HG03469 (cell line): ENCODE measurements around the gene MCCC2.
"Not testable (repeated sequence)": the region's sequence is repeated elsewhere in the genome, so short reads cannot be mapped to it uniquely, and the experiment has no call there.

ENCODE experiments used
- ATAC-seq: cut with Tn5 transposase; IDR thresholded peaks from one replicate; pipeline ENCODE4 v1.9.1; 2021; ENCODE audit warnings: mild to moderate bottlenecking, moderate library complexity, moderate number of reproducible peaks; ENCODE audit not compliant: unreplicated experiment

Gene MCCC2

GRCh38 chr5:71586941-71587765 is at the start of gene MCCC2:
Gene MCCC2 (plus strand): TSS chr5:71587340. CDS start chr5:71587426, 86 bp downstream.
- peak; percentile 95 for ATAC-seq

- ATAC-seq: no peak
Observed at GRCh38 chr5:71537687-71538086, 49.5 kb upstream of the MCCC2 start.

DNA sequence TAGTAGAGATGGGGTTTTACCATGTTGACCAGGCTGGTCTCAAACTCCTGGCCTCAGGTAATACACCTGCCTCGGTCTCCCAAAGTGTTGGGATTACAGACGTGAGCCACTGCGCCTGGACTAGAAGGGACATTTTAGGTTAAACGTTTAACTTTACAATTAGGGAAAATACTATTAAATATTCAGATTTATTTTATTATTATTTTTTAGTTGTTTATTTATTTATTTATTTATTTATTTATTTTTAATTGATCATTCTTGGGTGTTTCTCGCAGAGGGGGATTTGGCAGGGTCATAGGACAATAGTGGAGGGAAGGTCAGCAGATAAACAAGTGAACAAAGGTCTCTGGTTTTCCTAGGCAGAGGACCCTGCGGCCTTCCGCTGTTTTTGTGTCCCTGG is 36.3 kb upstream of the MCCC2 start:
- not testable (repeated sequence) for ATAC-seq

- not testable (repeated sequence) for ATAC-seq
Observed at GRCh38 chr5:71551582-71551981, 35.6 kb upstream of the MCCC2 start.

DNA sequence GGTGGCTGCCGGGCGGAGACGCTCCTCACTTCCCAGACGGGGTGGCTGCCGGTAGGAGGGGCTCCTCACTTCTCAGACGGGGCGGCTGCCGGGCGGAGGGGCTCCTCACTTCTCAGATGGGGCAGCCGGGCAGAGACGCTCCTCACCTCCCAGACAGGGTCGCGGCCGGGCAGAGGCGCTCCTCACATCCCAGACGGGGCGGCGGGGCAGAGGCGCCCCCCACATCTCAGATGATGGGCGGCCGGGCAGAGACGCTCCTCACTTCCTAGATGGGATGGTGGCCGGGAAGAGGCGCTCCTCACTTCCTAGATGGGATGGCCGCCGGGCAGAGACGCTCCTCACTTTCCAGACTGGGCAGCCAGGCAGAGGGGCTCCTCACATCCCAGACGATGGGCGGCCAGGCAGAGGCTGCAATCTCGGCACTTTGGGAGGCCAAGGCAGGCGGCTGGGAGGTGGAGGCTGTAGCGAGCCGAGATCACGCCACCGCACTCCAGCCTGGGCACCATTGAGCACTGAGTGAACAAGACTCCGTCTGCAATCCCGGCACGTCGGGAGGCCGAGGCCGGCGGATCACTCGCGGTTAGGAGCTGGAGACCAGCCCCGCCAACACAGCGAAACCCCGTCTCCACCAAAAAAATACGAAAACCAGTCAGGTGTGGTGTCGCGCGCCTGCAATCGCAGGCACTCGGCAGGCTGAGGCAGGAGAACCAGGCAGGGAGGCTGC is 35.0 kb upstream of the MCCC2 start:
- not testable (repeated sequence) for ATAC-seq

GRCh38 chr5:71563161-71563560 is 24.0 kb upstream of the MCCC2 start:
- ATAC-seq: no peak

DNA sequence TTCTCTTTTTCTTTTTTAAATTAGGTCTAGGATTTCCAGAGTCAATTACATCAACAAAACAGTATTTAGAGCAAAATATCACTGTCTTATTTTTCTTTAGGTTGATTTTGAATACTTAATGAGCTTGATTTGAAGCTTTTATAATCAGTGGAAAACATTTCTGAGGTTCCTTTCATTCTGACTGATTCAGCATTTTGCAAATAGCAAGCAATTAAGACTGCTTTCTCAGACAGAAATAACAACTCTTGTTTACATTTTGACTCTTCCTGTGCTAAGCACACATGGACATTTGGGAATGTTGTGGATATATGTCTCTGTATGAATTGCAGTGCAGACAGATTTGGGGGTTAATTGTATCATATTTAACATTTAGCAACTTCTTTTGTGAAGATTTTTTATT is 22.2 kb upstream of the MCCC2 start:
- no peak for ATAC-seq

- ATAC-seq: no peak
Observed at GRCh38 chr5:71569748-71570509, 17.2 kb upstream of the MCCC2 start.

DNA sequence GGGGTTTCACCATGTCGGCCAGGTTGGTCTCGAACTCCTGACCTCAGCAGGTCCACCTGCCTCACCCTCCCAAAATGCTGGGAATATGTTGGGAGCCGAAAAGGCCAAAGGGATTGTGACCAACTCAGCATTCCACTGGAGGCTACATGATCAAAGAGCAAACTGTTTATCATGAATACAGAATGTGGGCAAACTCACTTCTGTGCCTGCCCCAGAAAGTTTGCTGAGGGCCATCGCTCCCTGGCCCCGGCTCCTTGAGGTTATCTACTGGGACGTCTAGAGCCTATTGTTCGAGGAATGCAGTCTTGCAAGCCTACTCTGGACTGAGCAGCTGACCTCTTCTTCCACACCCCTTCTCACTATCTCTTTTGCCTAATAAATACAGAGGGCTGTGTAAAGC is 15.3 kb upstream of the MCCC2 start:
- not testable (repeated sequence) for ATAC-seq

- no peak for ATAC-seq
Observed at GRCh38 chr5:71573591-71573990, 13.5 kb upstream of the MCCC2 start.

GRCh38 chr5:71575588-71575987 is 11.6 kb upstream of the MCCC2 start:
- not testable (repeated sequence) for ATAC-seq

- no peak for ATAC-seq
Observed at GRCh38 chr5:71576241-71576640, 10.9 kb upstream of the MCCC2 start.

DNA sequence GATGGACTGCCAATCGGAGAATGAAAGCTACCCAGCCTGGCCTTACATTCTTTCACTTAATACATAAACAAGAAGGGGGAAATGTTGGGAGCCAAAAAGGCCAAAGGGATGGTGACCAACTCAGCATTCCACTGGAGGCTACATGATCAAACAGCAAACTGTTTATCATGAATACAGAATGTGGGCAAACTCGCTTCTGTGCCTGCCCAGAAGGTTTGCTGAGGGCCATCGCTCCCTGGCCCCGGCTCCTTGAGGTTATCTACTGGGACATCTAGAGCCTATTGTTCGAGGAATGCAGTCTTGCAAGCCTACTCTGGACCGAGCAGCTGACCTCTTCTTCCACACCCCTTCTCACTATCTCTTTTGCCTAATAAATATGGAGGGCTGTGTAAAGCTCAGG is 9.3 kb upstream of the MCCC2 start:
- ATAC-seq: not testable (repeated sequence)

DNA sequence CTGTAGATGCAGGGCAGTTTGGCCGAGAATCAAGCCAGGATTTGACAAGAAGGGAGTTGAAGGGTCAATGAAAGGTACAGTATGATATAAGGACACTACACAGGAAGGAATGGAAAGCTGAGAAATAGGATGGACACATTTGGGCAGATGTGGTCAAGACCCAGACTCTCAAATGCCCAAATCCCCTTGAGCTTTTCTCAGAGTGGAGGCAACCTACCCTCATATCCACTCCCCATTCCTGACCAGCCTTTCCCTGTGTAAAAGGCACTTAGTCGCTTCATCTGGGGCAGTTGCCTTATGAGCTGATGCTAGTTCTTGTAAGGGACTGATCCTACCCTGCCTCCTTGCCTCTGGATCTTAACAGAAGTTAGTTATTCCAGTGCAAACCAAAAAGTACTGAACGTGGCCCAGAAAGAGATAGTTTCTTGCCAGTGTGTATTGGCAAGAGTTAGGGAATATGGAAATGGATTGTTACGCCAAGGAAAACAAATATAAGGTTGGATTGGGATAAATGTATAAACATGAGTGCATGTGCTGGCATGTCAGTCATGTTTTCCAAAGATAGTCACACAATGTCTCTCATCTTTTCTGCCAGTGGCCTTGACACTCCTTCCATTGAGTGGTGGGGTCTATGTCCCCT is 4.1 kb upstream of the MCCC2 start:
- no peak for ATAC-seq

DNA sequence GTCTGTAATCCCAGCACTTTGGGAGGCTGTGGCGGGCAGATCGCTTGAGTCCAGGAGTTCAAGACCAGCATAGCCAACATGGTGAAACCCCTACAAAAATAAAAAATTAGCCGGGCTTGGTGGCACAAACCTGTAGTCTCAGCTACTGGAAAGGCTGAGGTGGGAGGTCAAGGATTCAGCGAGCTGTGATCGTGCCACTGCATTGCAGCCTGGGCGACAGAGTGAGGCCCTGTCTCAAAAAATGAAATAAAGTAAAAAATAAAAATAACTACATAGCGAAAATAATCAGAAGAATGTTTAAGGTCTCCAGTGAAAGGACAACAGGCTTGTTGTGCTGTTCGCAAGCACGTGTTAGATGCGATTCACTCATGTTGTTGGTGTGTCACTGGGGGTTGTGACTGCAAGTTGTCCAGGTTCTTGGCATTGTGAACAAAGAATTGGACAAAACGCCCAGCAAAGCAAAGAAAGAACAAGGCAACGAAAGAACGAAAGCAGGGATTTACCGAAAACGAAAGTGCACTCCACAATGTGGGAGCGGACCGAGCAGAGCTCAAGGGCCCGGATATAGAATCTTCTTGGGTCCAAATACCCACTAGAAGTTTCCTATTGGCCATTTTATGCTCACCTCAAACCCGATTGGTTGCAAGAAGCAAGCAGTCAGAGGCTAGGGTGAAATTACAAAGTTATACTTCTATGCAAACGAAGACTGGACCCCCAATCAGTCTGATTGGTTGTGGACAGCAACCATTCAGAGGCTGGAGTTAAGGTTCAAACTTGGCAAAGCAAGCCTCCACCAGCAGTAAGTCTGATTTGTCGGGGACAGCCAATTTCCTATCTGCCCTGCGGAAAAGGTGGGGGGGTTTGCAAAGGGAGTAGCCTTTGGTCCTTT is 844 bp upstream of the MCCC2 start:
- ATAC-seq: no peak

- ATAC-seq: peak; percentile 1
Observed at GRCh38 chr5:71587766-71588532, 809 bp downstream of the MCCC2 start.

- no peak for ATAC-seq
Observed at GRCh38 chr5:71588533-71588885, 1.4 kb downstream of the MCCC2 start.

- ATAC-seq: no peak
Observed at GRCh38 chr5:71589903-71590302, 2.8 kb downstream of the MCCC2 start.

- no peak for ATAC-seq
Observed at GRCh38 chr5:71591100-71591499, 4.0 kb downstream of the MCCC2 start.
